ENCODE measurements around the gene CDK5R1.

DNA sequence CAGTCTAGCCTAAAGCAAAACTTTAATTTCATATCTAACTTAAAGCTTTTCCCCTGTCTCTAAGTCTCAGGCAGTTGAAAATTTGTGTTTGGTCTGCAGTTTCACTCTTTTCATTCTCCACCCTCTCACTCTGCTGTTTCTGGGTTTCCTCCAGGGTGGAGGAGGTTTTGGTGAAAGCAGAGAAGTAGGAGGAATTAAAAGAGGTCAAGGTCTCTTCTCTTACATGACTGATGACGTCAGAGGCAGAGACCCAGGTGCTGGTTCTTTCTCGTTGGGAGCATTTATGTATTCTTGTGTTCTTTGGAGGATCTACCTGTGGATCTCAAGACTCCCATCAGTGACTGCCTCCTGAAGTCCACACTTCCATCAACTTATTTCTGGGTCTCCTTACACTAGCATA lies 44.9 kb upstream of the CDK5R1 start:
- no peak for TF ChIP-seq EZH2 (IDR thresholded peaks at IDR 0.05; ENCODE audit: low read length, missing control alignments)
- TF ChIP-seq, protein P1, sequence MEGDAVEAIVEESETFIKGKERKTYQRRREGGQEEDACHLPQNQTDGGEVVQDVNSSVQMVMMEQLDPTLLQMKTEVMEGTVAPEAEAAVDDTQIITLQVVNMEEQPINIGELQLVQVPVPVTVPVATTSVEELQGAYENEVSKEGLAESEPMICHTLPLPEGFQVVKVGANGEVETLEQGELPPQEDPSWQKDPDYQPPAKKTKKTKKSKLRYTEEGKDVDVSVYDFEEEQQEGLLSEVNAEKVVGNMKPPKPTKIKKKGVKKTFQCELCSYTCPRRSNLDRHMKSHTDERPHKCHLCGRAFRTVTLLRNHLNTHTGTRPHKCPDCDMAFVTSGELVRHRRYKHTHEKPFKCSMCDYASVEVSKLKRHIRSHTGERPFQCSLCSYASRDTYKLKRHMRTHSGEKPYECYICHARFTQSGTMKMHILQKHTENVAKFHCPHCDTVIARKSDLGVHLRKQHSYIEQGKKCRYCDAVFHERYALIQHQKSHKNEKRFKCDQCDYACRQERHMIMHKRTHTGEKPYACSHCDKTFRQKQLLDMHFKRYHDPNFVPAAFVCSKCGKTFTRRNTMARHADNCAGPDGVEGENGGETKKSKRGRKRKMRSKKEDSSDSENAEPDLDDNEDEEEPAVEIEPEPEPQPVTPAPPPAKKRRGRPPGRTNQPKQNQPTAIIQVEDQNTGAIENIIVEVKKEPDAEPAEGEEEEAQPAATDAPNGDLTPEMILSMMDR (conservative IDR thresholded peaks at IDR 0.05 in 1 of 2, IDR thresholded peaks at IDR 0.05 in 1 of 2; ENCODE audit: low read depth in 1 of 2, low read length in 2 of 2): no peak

Data from fibroblast of lung (primary cell).